NCI-H1930 (cell line): ENCODE measurements around the gene CDHR3.
"Not testable (repeated sequence)": the region's sequence is repeated elsewhere in the genome, so short reads cannot be mapped to it uniquely, and the experiment has no call there.

Experiments
- DNase-seq, 2 experiments: peaks; one replicate each; lab custom pipeline; 2025; lab: John Stamatoyannopoulos, UW

Gene CDHR3

DNA sequence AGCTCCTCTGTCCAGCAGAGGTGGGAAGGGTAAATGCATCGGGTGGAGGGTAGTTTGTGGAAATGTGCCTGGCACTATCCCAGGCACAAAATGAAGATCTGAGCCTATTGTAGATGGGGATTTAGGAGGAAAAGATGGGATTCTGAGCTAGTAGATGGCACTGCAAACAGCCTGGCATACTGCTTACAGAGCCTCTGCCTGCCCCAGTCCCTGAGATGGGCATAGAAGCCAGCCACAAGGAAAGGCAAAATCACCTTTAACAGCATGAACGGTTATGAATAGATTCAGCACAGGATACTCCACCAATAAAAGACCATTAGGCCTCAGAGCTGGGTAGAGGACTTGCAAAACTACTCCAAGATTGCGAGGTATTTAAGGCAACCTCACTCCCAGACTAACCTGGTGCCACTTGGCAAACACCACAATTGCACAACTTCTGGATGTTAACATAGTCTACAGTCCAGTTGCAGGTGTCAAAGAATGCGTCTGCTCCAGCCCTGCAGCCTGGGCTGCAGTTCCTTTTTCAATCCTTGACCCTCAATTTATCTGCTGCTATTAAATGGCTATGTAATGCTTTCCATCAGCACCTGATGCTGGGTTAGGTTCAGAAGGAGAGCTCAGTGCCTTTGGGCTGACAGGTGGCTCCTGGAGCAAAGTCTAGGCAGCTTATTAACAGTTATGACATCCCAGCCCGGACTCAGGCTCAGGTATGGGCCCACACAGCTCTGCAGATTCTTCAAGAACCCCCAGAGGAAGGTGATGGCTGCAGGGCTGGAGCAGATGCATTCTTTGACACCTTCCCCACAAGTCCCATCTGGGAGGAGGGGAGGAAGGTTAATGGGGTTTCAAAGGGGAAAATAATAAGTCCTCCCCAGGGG, 34.0 kb downstream of the CDHR3 start:
- DNase-seq: no peak

GRCh38 chr7:105999256-105999655, 36.2 kb downstream of the CDHR3 start:
- DNase-seq: no peak

GRCh38 chr7:106001196-106001595, 38.1 kb downstream of the CDHR3 start:
- DNase-seq: no peak

DNA sequence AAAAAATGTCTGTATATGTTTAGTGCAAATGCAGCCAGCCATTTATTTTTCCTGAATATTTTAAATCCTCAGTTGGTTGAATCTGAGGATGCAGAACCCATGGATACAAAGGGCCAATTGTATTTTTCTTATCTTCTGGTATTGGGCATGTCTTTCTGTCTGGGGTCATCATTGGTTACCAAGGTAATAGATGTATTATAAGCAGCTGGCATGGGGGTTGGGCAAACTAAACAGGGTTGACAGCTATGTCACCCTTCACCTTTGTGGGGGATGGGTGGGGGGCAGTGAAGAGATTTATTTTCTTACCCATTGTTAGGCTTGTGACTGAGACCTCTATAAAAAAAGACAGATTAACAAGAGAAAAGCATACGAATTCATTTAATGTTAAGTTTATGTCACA, 38.8 kb downstream of the CDHR3 start:
- no peak for DNase-seq

DNA sequence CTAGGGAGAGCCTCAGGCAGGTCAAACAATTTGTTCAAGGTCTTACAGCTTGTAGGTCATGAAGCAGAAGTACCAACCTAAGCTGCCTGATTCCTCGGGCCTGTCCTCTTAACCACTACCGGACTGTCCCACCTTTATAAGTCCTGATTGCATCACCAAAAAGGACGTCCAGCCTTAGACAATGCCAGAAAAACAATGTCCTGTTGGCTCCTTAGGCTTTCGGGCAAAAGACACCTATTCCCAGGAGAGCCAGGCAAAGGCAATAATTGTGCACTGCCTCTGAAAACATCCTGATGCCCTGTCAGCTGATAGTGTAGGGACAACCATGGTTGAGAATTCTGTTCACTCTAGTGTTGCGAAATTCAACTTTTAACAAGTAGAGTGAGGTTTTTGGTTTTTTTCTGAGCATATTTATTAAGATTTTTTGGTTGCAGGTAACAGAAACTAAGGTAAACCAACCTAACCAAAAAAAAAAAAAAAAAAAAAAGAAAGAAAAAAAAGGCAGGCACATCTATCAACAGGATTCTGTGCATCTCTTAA, 40.5 kb downstream of the CDHR3 start:
- DNase-seq: no peak

- no peak for DNase-seq
Measured at GRCh38 chr7:106006906-106007305, 43.8 kb downstream of the CDHR3 start.

- DNase-seq: not testable (repeated sequence)
Measured at GRCh38 chr7:106007796-106008195, 44.7 kb downstream of the CDHR3 start.

GRCh38 chr7:106009503-106010226, 46.6 kb downstream of the CDHR3 start:
- DNase-seq: no peak

DNA sequence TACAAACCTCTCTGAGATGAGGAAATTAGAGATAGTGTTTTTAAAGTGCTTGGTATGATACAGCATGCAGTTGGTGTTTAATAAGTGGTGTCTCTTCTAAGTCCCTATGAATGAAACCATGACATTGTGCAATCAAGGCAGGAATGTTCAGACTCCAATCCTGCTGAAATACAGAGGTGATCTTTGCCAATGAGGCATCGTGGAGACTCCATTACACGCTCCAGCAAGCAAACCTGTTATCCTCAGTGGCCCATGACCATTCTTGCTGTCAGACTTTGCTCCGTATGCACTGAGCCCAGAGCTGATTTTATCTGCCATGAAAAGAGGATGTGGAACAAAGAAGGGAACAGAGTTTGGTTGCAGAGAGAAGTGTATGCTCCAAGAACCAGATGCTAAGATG, 47.3 kb downstream of the CDHR3 start:
- DNase-seq: no peak

DNA sequence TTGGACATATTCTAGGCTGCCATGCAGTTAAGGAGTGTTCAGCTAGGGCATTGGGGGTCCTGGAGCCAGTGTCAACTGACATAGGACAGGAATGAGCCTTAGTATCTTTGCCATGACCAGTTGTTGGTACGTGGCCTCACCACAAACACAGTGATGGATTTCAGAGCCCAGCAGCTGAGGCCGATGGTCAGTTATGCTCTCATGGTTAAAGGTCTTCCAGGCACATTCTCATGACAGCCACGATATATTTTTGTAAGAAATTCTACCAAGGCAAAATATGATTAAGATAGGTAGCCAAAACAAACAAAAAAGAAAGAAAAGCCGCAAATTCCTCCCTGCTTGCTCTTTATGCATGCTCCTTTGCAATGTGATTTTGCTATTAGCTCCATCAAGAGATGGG, 47.8 kb downstream of the CDHR3 start:
- DNase-seq: no peak

DNA sequence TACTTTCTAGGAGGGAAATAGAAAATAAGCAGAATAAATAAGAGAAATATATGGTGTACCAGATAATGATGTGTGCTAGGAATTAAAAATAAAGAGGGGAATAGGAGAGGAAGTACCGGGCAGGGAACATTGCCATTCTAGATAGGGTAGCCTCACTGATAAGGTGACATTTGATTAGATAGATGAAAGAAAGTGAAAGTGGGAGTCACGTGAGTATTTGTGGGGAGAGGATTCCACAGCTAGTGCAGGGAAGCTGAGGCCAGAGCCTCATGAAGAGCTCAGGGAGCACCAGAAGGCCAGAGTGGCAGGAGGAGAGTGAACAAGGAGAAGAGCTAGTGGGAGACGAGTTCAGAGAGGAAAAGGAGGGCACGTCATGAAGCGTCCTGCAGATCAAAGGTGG, 49.1 kb downstream of the CDHR3 start:
- no peak for DNase-seq

DNA sequence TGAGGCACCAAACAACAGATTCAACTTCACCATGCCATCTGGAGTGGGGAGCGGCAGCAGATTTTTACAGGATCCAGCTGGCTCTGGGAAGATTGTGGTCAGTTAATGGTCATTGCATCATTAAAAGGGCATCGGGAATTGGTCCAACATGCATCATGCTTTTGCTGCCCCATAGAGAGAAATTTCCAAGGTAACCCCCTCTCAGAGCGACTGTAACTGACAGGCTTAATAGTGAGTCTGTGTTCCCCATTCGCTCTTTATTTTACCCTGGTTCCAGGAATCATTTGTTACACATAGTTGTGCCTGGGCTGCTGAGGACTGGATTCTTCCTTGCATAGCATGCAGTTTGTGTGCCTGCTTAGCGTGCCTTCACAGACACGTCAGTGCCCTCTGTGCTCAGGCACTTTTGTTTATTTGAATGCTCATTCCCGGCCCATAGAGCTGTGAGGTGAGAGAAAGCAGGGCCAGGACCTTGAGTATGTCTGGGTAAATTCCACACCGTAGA, 49.9 kb downstream of the CDHR3 start:
- DNase-seq: no peak

GRCh38 chr7:106015381-106016218, 52.5 kb downstream of the CDHR3 start:
- no peak for DNase-seq

GRCh38 chr7:106016331-106016730, 53.3 kb downstream of the CDHR3 start:
- no peak for DNase-seq

GRCh38 chr7:106017657-106018056, 54.6 kb downstream of the CDHR3 start:
- no peak for DNase-seq

GRCh38 chr7:106018566-106019469, 55.8 kb downstream of the CDHR3 start:
- no peak for DNase-seq

GRCh38 chr7:106019470-106019820, 56.4 kb downstream of the CDHR3 start:
- no peak for DNase-seq

DNA sequence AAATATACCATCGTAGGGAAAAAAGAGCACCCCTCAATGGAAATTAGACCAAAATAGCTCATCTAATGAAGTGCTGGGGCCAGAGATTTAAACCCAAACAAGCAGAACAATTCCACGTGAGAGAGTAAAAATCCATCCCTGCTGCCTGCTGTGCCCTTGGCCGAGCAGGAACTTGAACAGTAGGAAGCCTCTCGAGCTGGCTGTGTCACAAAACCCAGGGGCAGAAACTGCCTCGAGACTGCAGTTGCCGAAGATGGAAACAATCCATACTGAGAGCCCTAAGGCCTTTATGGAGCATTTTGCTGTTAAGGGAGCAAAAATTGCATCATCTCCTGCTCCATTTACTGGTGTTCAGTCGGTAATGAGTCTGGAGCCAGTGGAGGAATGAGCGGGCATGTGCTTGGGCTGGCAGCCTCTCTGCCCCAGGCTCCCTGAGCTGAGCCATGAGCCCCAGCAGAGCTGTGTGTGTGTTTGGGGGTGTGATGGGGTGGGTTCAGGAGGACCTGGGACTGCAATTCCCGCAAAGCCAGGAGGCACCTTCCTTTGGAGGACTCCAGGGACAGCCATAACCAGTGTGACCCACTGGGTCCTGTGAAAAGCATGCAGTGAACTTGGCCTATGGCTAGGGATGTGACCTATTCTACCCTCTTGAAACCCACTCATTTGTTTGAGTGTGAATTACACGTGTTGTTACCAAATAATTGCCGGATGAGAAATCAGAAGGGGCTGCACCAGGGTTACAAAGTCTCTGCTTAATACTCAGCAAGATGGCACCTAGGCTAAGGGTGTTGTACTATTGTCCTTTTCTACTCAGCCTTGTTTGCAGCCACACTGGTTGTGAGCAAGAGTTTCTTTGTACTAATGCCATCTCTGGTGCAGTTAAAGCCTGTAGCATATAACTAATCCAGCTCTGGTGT, 58.3 kb downstream of the CDHR3 start:
- no peak for DNase-seq

DNA sequence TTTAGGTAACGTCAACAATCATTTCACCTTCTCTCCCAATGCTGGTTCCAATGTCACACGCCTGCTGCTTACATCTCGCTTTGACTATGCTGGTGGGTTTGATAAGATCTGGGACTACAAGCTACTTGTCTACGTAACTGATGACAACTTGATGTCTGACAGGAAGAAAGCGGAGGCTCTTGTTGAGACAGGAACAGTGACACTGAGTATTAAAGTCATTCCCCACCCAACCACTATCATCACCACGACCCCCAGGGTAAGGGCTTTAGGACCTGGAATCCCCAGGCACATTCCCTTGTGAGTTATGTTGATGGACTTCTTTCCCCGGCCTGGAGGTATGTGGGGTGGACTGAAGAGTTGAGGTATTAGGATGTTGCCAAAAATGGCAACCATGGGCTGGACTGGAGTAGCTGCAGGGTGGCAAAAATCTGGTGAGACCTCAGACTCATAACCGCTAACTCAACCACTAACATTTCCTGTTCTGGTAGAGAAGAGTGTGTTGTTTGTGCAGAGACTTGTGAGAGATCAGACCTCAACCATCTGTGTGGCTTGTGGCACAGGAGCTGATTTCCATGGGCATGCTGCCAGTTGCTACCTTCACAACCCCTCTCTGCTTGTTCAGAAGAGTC, 59.2 kb downstream of the CDHR3 start:
- no peak for DNase-seq
